GM18858 (cell line): ENCODE results near the gene UTP11.

Experiments used
- ATAC-seq: cut with Tn5 transposase; IDR thresholded peaks from one replicate; pipeline ENCODE4 v1.9.1; 2021; ENCODE audit not compliant: unreplicated experiment

Gene UTP11

GRCh38 chr1:38068220-38068979 is 55.9 kb downstream of the UTP11 start:
- no peak for ATAC-seq

- ATAC-seq: no peak
These were observed 56.4 kb downstream of the UTP11 start for GRCh38 chr1:38068980-38069340.

- no peak for ATAC-seq
These were observed 59.0 kb downstream of the UTP11 start for GRCh38 chr1:38071312-38072256.

GRCh38 chr1:38072858-38073257 is 60.3 kb downstream of the UTP11 start:
- no peak for ATAC-seq

- no peak for ATAC-seq
These were observed 61.2 kb downstream of the UTP11 start for GRCh38 chr1:38073534-38074301.

GRCh38 chr1:38074302-38074677 is 61.8 kb downstream of the UTP11 start:
- no peak for ATAC-seq
